ENCODE results near the gene MNDA. TPM values are rescaled to one million over a fixed set of nuclear protein-coding genes. Genes with fewer than 3 reads are reported as not detected.

MNDA gene
- total RNA-seq, 1 experiment from 2014 or later: not detected

DNA sequence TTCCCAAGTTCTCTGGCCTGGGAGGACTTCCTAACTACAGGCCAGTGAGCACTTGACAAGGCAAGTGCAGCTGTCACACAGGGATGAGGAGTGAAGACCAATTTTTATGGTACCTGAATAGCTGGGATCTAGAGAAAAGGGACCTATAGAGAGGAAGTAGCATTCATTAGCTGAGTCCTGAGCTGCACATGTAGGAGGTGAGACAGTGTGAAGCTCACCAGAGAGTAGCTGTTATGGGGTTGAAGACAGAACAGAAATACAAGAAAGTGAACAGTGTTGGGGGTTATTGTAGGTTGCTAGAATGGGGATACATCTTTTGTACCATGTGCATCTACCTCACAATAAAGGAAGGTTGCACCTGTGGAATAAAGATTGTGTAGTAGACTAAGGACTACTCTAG lies 62.5 kb downstream of the MNDA start:
- Mint-ChIP-seq H3K4me3 (no peak overlapping the region), H3K27ac (no peak overlapping the region), H3K27me3 (ENCODE audit: low read depth) (no peaks in the 10 kb centered on the region), H3K4me1 (no peaks in the 10 kb centered on the region), H3K9me3 (no peaks in the 10 kb centered on the region), H3K36me3 (ENCODE audit: insufficient read depth in 1 of 3, low read depth in 3 of 3) (no peaks in the 10 kb centered on the region)
- no peaks in the 10 kb centered on the region for H4K20me1 ChIP-seq (ENCODE audit: control insufficient read depth, insufficient read depth, insufficient read length)
- H2BK5ac ChIP-seq (ENCODE audit: insufficient read length, low read length): no peak overlapping the region
- no peak overlapping the region for H3T11ph ChIP-seq (ENCODE audit: low read length)
- no peak overlapping the region for H3K4ac ChIP-seq (ENCODE audit: low read depth, low read length)
- H3K23ac ChIP-seq (ENCODE audit: insufficient read length, low read depth, low read length): no peak overlapping the region
- H3K4me2 ChIP-seq (ENCODE audit: insufficient read depth, insufficient read length, low read length): no peak overlapping the region
- no peaks in the 10 kb centered on the region for H3K27me3 ChIP-seq (ENCODE audit: insufficient read depth, low read length)
- H3K23me2 ChIP-seq (ENCODE audit: insufficient read length, low read depth, low read length, poor library complexity, severe bottlenecking): no peaks in the 10 kb centered on the region
- H3K4me1 ChIP-seq (ENCODE audit: insufficient read depth, low read length): no peaks in the 10 kb centered on the region
- no peak overlapping the region for H3K9ac ChIP-seq (ENCODE audit: extremely low read depth, insufficient read length, low read length)
- H2AK5ac ChIP-seq (ENCODE audit: insufficient read length, low read length): no peak overlapping the region
- TF ChIP-seq, protein P1, sequence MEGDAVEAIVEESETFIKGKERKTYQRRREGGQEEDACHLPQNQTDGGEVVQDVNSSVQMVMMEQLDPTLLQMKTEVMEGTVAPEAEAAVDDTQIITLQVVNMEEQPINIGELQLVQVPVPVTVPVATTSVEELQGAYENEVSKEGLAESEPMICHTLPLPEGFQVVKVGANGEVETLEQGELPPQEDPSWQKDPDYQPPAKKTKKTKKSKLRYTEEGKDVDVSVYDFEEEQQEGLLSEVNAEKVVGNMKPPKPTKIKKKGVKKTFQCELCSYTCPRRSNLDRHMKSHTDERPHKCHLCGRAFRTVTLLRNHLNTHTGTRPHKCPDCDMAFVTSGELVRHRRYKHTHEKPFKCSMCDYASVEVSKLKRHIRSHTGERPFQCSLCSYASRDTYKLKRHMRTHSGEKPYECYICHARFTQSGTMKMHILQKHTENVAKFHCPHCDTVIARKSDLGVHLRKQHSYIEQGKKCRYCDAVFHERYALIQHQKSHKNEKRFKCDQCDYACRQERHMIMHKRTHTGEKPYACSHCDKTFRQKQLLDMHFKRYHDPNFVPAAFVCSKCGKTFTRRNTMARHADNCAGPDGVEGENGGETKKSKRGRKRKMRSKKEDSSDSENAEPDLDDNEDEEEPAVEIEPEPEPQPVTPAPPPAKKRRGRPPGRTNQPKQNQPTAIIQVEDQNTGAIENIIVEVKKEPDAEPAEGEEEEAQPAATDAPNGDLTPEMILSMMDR (conservative IDR thresholded peaks at IDR 0.05): no peak
- H3K56ac ChIP-seq (ENCODE audit: insufficient read length, low read depth, low read length): no peak overlapping the region
- H3K18ac ChIP-seq (ENCODE audit: insufficient read length, low read depth, low read length): no peak overlapping the region
- no peak overlapping the region for H2BK20ac ChIP-seq (ENCODE audit: low read depth, low read length, poor library complexity, severe bottlenecking)
- no peak overlapping the region for H4K8ac ChIP-seq (replicated peaks; ENCODE audit: insufficient read length, low read depth, low read length)
- H3K27ac ChIP-seq (ENCODE audit: insufficient read length, low read depth, low read length): no peak overlapping the region
- H2AFZ ChIP-seq (ENCODE audit: low read length): no peak overlapping the region
- no peaks in the 10 kb centered on the region for H3K79me2 ChIP-seq (ENCODE audit: insufficient read depth, low read length)
- no peak overlapping the region for H4K5ac ChIP-seq (ENCODE audit: insufficient read length, low read depth, low read length)
- H2BK15ac ChIP-seq (ENCODE audit: low read depth, low read length): no peak overlapping the region
- no peak overlapping the region for H2BK120ac ChIP-seq (ENCODE audit: low read depth, low read length, poor library complexity, severe bottlenecking)
- no peak overlapping the region for H4K91ac ChIP-seq (ENCODE audit: insufficient read length, low read depth, low read length)
- no peaks in the 10 kb centered on the region for H3K9me3 ChIP-seq (ENCODE audit: control insufficient read depth, low read depth, low read length)
- no peak for DNase-seq
- no peak overlapping the region for H3K14ac ChIP-seq (ENCODE audit: insufficient read depth, low read length)
- no peak overlapping the region for H2BK12ac ChIP-seq (ENCODE audit: insufficient read length, low read depth, low read length)
- H3K79me1 ChIP-seq (ENCODE audit: insufficient read depth, low read depth, low read length, poor library complexity, severe bottlenecking): no peaks in the 10 kb centered on the region

All from H9 (cell line).